Measurements from ENCODE around the gene YEATS2. TPM values are rescaled to one million over a fixed set of nuclear protein-coding genes. Genes with fewer than 3 reads are reported as not detected.

YEATS2 gene
- total RNA-seq, 1 experiment from 2014 or later, result 34.5 TPM

GRCh38 chr3:183822631-183823030 is 125.0 kb downstream of the YEATS2 start:
- intact Hi-C loops (cut with micrococcal nuclease; ENCODE audit: unreplicated experiment), result no loop called here
- Mint-ChIP-seq H3K27me3 (ENCODE audit: insufficient read depth, unreplicated experiment) (no peaks in the 10 kb centered on the region), H3K36me3 (ENCODE audit: insufficient read depth, unreplicated experiment) (peaks cover 23% of the 10 kb centered on the region), H3K9me3 (ENCODE audit: unreplicated experiment) (no peaks in the 10 kb centered on the region), H3K4me1 (ENCODE audit: low read depth, unreplicated experiment) (peaks cover 8% of the 10 kb centered on the region), H3K27ac (ENCODE audit: unreplicated experiment) (no peak overlapping the region), H3K4me3 (ENCODE audit: unreplicated experiment) (no peak overlapping the region)
- H3K27me3 ChIP-seq (replicated peaks; ENCODE audit: control insufficient read depth, insufficient read depth, low read length), result no peaks in the 10 kb centered on the region
- no peak for DNase-seq
- H3K4me1 ChIP-seq, result peaks cover 8% of the 10 kb centered on the region
- CTCF ChIA-PET, result no interaction called here
- H3K9me3 ChIP-seq, result no peaks in the 10 kb centered on the region
- H3K36me3 ChIP-seq (ENCODE audit: control insufficient read depth, insufficient read depth, low read length), result no peaks in the 10 kb centered on the region
- no TSS peak for BruUV-seq (replicated peaks)
- POLR2A ChIA-PET, result no interaction called here
- TF ChIP-seq CTCF (IDR thresholded peaks at IDR 0.05; ENCODE audit: insufficient read depth in 1 of 2, low read depth in 1 of 2, low read length in 1 of 2, severe bottlenecking in 1 of 2, unreplicated experiment in 1 of 2), result no peak
- no peak overlapping the region for H3K4me3 ChIP-seq (ENCODE audit: low read depth, low read length)

- no peak overlapping the region for H3K4me3 ChIP-seq (ENCODE audit: low read depth, low read length)
- TF ChIP-seq CTCF (IDR thresholded peaks at IDR 0.05; ENCODE audit: insufficient read depth in 1 of 2, low read depth in 1 of 2, low read length in 1 of 2, severe bottlenecking in 1 of 2, unreplicated experiment in 1 of 2), result peak in 1 of 2 experiments; percentile 33
- no peaks in the 10 kb centered on the region; the same call in 1 of the 2 replicates for H3K36me3 ChIP-seq (ENCODE audit: control insufficient read depth, insufficient read depth, low read length)
- H3K9me3 ChIP-seq, result no peaks in the 10 kb centered on the region
- peak overlapping the region; percentile 57 for H3K27ac Mint-ChIP-seq (ENCODE audit: unreplicated experiment)
- H3K36me3 Mint-ChIP-seq (ENCODE audit: insufficient read depth, unreplicated experiment), result peaks cover 23% of the 10 kb centered on the region
- peak overlapping the region; percentile 83 for H3K4me3 Mint-ChIP-seq (ENCODE audit: unreplicated experiment)
- no peaks in the 10 kb centered on the region for H3K27me3 ChIP-seq (replicated peaks; ENCODE audit: control insufficient read depth, insufficient read depth, low read length)
- intact Hi-C loops (cut with micrococcal nuclease; ENCODE audit: unreplicated experiment), result loop anchor here (1.0 kb wide), 1 partner anchor 355 kb away; no protein-coding TSS in a partner anchor
- peaks cover 8% of the 10 kb centered on the region for H3K4me1 ChIP-seq
- BruUV-seq (replicated peaks), result TSS peak; percentile 18
- no peaks in the 10 kb centered on the region for H3K9me3 Mint-ChIP-seq (ENCODE audit: unreplicated experiment)
- H3K27me3 Mint-ChIP-seq (ENCODE audit: insufficient read depth, unreplicated experiment), result no peaks in the 10 kb centered on the region
- H3K4me1 Mint-ChIP-seq (ENCODE audit: low read depth, unreplicated experiment), result peaks cover 8% of the 10 kb centered on the region
- ChIA-PET CTCF (interaction anchor here (1.0 to 1.1 kb wide), 2 partner anchors 8 to 395 kb away, joined by 3 read pairs; partner anchors contain the start of gene MCF2L2), POLR2A (interaction anchor here (0.6 kb wide), 1 partner anchor 156 kb away, joined by 3 read pairs; no protein-coding TSS in a partner anchor)
- DNase-seq, result no peak
Measured at GRCh38 chr3:183823963-183824362, 126.4 kb downstream of the YEATS2 start.

- H3K36me3 ChIP-seq (ENCODE audit: control insufficient read depth, insufficient read depth, low read length), result no peaks in the 10 kb centered on the region; the same call in 1 of the 2 replicates
- no TSS peak for BruUV-seq (replicated peaks)
- Mint-ChIP-seq H3K27ac (ENCODE audit: unreplicated experiment) (peak overlapping the region; percentile 57), H3K27me3 (ENCODE audit: insufficient read depth, unreplicated experiment) (no peaks in the 10 kb centered on the region), H3K4me3 (ENCODE audit: unreplicated experiment) (peak overlapping the region; percentile 83), H3K36me3 (ENCODE audit: insufficient read depth, unreplicated experiment) (peaks cover 20% of the 10 kb centered on the region), H3K9me3 (ENCODE audit: unreplicated experiment) (no peaks in the 10 kb centered on the region), H3K4me1 (ENCODE audit: low read depth, unreplicated experiment) (peaks cover 8% of the 10 kb centered on the region)
- POLR2A ChIA-PET, result interaction anchor here (1.0 kb wide), 1 partner anchor 60 kb away, joined by 3 read pairs; the partner anchor contains the start of gene PARL
- CTCF ChIA-PET, result interaction anchor here (1.0 to 2.2 kb wide), 3 partner anchors 9 to 360 kb away, joined by 3 to 12 read pairs (median 3); partner anchors contain the start of gene PARL
- no peaks in the 10 kb centered on the region for H3K9me3 ChIP-seq
- H3K4me1 ChIP-seq, result peaks cover 8% of the 10 kb centered on the region
- no peak for TF ChIP-seq CTCF (IDR thresholded peaks at IDR 0.05; ENCODE audit: insufficient read depth in 1 of 2, low read depth in 1 of 2, low read length in 1 of 2, severe bottlenecking in 1 of 2, unreplicated experiment in 1 of 2)
- no peaks in the 10 kb centered on the region for H3K27me3 ChIP-seq (replicated peaks; ENCODE audit: control insufficient read depth, insufficient read depth, low read length)
- peak overlapping the region; percentile 52 for H3K4me3 ChIP-seq (ENCODE audit: low read depth, low read length)
- intact Hi-C loops (cut with micrococcal nuclease; ENCODE audit: unreplicated experiment), result loop anchor here (1.0 kb wide), 2 partner anchors 59 to 356 kb away; partner anchors contain the start of gene PARL
- DNase-seq, result peak in 1 of 2 experiments; percentile 41
Measured at GRCh38 chr3:183824761-183825455, 127.3 kb downstream of the YEATS2 start.

All from Caco-2 (cell line).